GM18907 (cell line): ENCODE measurements around the gene TULP4.
"Not testable (repeated sequence)": the region's sequence is repeated elsewhere in the genome, so short reads cannot be mapped to it uniquely, and the experiment has no call there.

Experiments used
- ATAC-seq: cut with Tn5 transposase; IDR thresholded peaks from one replicate; pipeline ENCODE4 v1.9.1; 2021; ENCODE audit warnings: mild to moderate bottlenecking, moderate library complexity; ENCODE audit not compliant: unreplicated experiment

TULP4 gene

GRCh38 chr6:158323561-158323958 lies 11.3 kb downstream of the TULP4 start:
- ATAC-seq: peak; percentile 42

- no peak for ATAC-seq
Measured at GRCh38 chr6:158324136-158324535, 11.9 kb downstream of the TULP4 start.

- ATAC-seq: no peak
Measured at GRCh38 chr6:158327211-158327610, 14.9 kb downstream of the TULP4 start.

- no peak for ATAC-seq
Measured at GRCh38 chr6:158328952-158329351, 16.7 kb downstream of the TULP4 start.

- no peak for ATAC-seq
Measured at GRCh38 chr6:158329531-158329930, 17.3 kb downstream of the TULP4 start.

- ATAC-seq: no peak
Measured at GRCh38 chr6:158330016-158330415, 17.8 kb downstream of the TULP4 start.

- no peak for ATAC-seq
Measured at GRCh38 chr6:158332237-158332636, 20.0 kb downstream of the TULP4 start.

GRCh38 chr6:158333094-158333493 lies 20.8 kb downstream of the TULP4 start:
- ATAC-seq: no peak

- no peak for ATAC-seq
Measured at GRCh38 chr6:158334534-158334933, 22.3 kb downstream of the TULP4 start.

GRCh38 chr6:158337332-158337731 lies 25.1 kb downstream of the TULP4 start:
- no peak for ATAC-seq

- ATAC-seq: no peak
Measured at GRCh38 chr6:158338311-158339112, 26.2 kb downstream of the TULP4 start.

GRCh38 chr6:158339197-158339596 lies 26.9 kb downstream of the TULP4 start:
- not testable (repeated sequence) for ATAC-seq

GRCh38 chr6:158340252-158340651 lies 28.0 kb downstream of the TULP4 start:
- no peak for ATAC-seq

GRCh38 chr6:158344534-158344933 lies 32.3 kb downstream of the TULP4 start:
- ATAC-seq: no peak

GRCh38 chr6:158345444-158345843 lies 33.2 kb downstream of the TULP4 start:
- ATAC-seq: not testable (repeated sequence)

GRCh38 chr6:158347335-158347734 lies 35.1 kb downstream of the TULP4 start:
- ATAC-seq: no peak

- ATAC-seq: not testable (repeated sequence)
Measured at GRCh38 chr6:158348737-158349504, 36.7 kb downstream of the TULP4 start.

- not testable (repeated sequence) for ATAC-seq
Measured at GRCh38 chr6:158349505-158350275, 37.4 kb downstream of the TULP4 start.

GRCh38 chr6:158350731-158351130 lies 38.5 kb downstream of the TULP4 start:
- ATAC-seq: not testable (repeated sequence)

- ATAC-seq: no peak
Measured at GRCh38 chr6:158353883-158354877, 41.9 kb downstream of the TULP4 start.
